NB4 (cell line): Measurements from ENCODE around the gene PRKD2.

Source experiments
- CTCF ChIP-seq: IDR thresholded peaks from one replicate; pipeline ENCODE4 v1.5.1; 2012; ENCODE audit warnings: low read depth, low read length
- MAX ChIP-seq: IDR thresholded peaks from 2 replicates; pipeline ENCODE4 v1.6.1; 2011; ENCODE audit warnings: low read depth, low read length
- POLR2A ChIP-seq: IDR thresholded peaks from 2 replicates; pipeline ENCODE4 v1.6.1; 2011; ENCODE audit warnings: mild to moderate bottlenecking; ENCODE audit not compliant: insufficient read length; ENCODE audit errors: extremely low read depth

DNA sequence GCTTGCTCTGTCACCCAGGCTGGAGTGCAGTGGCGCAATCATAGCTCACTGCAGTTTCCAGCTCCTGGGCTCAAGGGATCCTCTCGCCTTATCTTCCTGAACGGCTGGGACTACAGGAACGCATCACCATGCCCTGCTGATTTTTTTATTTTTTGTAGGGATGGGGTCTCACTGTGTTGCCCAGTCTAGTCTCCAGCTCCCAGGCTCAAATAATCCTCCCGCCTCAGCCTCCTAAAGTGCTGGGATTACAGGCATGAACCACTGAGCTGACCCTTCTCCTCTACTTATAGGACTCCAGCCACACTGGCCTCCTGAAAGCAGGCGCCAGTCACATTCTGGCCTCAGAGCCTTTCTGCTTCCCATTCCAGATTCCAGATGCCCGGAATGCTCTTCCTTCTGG, 66.5 kb downstream of the PRKD2 start:
- no peak for TF ChIP-seq POLR2A
- no peak for TF ChIP-seq CTCF
- TF ChIP-seq MAX: no peak
